ENCODE data around the gene LAIR2.

LAIR2 gene

DNA sequence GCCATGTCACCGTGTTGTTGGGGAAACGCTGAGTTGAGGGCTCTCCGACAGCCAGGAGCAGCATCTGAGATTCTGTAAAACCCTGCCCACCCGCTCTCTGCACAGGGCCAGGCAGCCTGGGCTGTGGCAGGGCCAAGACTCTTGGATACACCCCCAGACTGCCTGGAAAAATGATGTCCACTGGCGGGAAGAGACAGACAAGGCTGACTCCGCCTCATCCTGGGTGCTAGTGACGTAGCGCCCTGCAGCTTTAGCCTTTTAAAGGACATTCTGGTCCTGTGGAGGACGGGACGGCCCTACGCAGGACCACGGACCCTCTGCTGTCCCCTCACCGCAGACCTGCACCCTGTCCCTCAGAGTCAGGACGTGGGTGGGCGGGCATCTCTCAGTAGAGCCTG lies 50.3 kb downstream of the LAIR2 start:
- no peak overlapping the region for H3K27ac ChIP-seq (ENCODE audit: low read length)
- H3K4me1 ChIP-seq (ENCODE audit: control insufficient read depth, low read depth, low read length): no peaks in the 10 kb centered on the region
- no peaks in the 10 kb centered on the region for H3K36me3 ChIP-seq (ENCODE audit: control insufficient read depth, low read depth, low read length)
- peaks cover 56% of the 10 kb centered on the region for H3K9me3 ChIP-seq (ENCODE audit: control insufficient read depth, low read depth, low read length)
- no peak overlapping the region for H3K9ac ChIP-seq (ENCODE audit: low read length)
- no peaks in the 10 kb centered on the region for H3K27me3 ChIP-seq (ENCODE audit: control insufficient read depth, insufficient read depth, low read length)
- H3K4me3 ChIP-seq (ENCODE audit: low read length): no peak overlapping the region

DNA sequence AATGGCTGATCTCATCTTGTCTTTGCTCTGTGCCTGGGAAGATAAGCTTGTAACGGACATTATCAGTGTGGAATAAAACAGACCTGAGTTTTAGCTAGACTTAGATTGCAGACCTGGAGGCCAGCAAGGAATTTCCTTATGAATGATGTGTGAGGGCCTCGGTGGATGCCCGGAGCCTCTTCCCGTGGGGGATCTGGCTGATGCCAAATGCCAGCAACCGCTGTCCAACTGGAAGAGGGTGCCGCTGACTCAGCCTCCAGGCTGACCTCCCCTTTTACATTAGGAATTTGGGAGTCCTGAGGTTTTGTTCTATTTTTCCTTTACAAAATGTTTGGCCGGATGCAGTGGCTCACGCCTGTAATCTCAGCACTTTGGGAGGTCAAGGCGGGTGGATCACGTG lies 51.4 kb downstream of the LAIR2 start:
- Histone ChIP-seq H3K36me3 (ENCODE audit: control insufficient read depth, low read depth, low read length) (no peaks in the 10 kb centered on the region), H3K27me3 (ENCODE audit: control insufficient read depth, insufficient read depth, low read length) (no peaks in the 10 kb centered on the region), H3K27ac (ENCODE audit: low read length) (no peak overlapping the region), H3K9me3 (ENCODE audit: control insufficient read depth, low read depth, low read length) (peaks cover 57% of the 10 kb centered on the region), H3K9ac (ENCODE audit: low read length) (no peak overlapping the region), H3K4me1 (ENCODE audit: control insufficient read depth, low read depth, low read length) (no peaks in the 10 kb centered on the region), H3K4me3 (ENCODE audit: low read length) (no peak overlapping the region)

DNA sequence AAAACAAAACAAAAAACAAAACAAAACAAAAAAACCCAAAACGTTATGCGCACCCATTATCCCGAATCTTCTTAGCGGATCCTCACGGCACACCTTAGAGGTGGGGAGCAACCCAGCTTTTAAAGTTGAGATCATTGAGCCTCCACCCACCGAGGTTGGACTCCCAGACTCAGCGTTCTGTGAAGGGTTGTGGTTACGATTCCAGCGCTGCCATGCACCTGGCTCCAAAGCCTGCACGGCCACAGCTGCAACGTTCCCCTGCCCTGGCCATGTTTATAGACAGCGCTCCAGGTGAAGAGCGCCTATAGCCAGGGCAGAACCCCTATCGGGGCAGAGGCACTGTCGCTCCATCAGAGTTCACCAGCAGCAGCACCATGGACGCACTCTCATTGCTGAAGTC lies 52.3 kb downstream of the LAIR2 start:
- Histone ChIP-seq H3K36me3 (ENCODE audit: control insufficient read depth, low read depth, low read length) (no peaks in the 10 kb centered on the region), H3K27me3 (ENCODE audit: control insufficient read depth, insufficient read depth, low read length) (no peaks in the 10 kb centered on the region), H3K9me3 (ENCODE audit: control insufficient read depth, low read depth, low read length) (peaks cover 52% of the 10 kb centered on the region), H3K4me1 (ENCODE audit: control insufficient read depth, low read depth, low read length) (no peaks in the 10 kb centered on the region), H3K4me3 (ENCODE audit: low read length) (no peak overlapping the region), H3K9ac (ENCODE audit: low read length) (no peak overlapping the region), H3K27ac (ENCODE audit: low read length) (no peak overlapping the region)

DNA sequence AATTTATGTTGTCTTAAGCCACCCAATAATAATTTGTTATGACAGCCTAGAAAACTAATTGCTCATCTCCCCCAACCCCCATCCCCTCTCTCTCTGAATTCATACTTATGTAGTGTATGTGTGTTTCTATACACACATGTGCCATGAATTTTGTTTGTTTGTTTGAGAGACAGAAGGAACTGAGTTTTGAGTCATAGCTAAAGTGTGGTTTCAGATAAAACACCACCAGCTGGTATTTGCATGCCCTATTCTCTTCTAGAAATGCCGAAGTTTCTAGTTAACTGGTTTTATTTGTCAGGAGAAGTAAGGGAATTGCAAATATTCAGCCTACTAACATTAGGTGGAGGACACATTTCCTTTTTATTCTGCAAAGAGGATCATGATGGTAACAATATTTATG lies 53.6 kb downstream of the LAIR2 start:
- Histone ChIP-seq H3K4me1 (ENCODE audit: control insufficient read depth, low read depth, low read length) (no peaks in the 10 kb centered on the region), H3K27me3 (ENCODE audit: control insufficient read depth, insufficient read depth, low read length) (no peaks in the 10 kb centered on the region), H3K9ac (ENCODE audit: low read length) (no peak overlapping the region), H3K27ac (ENCODE audit: low read length) (no peak overlapping the region), H3K36me3 (ENCODE audit: control insufficient read depth, low read depth, low read length) (no peaks in the 10 kb centered on the region), H3K9me3 (ENCODE audit: control insufficient read depth, low read depth, low read length) (peaks cover 50% of the 10 kb centered on the region), H3K4me3 (ENCODE audit: low read length) (no peak overlapping the region)

DNA sequence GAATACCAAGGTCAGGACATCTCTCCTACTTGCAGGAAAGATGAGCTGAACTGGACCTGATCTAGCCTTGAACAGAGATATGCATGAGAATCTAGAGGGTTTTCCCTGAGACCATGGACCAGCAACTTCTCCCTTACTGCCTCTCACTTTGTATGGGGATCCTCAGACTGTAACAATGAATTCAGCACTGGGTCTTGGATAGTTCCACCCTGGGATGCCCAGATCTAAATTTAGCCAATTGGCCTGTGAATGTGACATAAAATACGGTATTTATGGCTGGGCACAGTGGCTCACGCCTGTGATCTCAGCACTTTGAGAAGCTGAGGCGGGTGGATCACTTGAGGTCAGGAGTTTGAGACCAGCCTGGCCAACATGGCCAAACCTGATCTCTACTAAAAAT lies 55.7 kb downstream of the LAIR2 start:
- no peaks in the 10 kb centered on the region for H3K36me3 ChIP-seq (ENCODE audit: control insufficient read depth, low read depth, low read length)
- H3K9ac ChIP-seq (ENCODE audit: low read length): no peak overlapping the region
- H3K4me3 ChIP-seq (ENCODE audit: low read length): no peak overlapping the region
- H3K4me1 ChIP-seq (ENCODE audit: control insufficient read depth, low read depth, low read length): no peaks in the 10 kb centered on the region
- no peaks in the 10 kb centered on the region for H3K27me3 ChIP-seq (ENCODE audit: control insufficient read depth, insufficient read depth, low read length)
- H3K27ac ChIP-seq (ENCODE audit: low read length): no peak overlapping the region
- peaks cover 45% of the 10 kb centered on the region for H3K9me3 ChIP-seq (ENCODE audit: control insufficient read depth, low read depth, low read length)

All from iPS-18a (cell line).